D721Med (cell line): ENCODE data around the gene FAM187B.
"Not testable (repeated sequence)": the region's sequence is repeated elsewhere in the genome, so short reads cannot be mapped to it uniquely, and the experiment has no call there.

Experiments
- DNase-seq: peaks from one replicate; pipeline ENCODE4 v3.0.0; 2011; ENCODE audit warnings: low spot score; ENCODE audit not compliant: insufficient read length
- FAIRE-seq: peaks from 2 replicates; lab custom pipeline; 2011; peaks lifted over from hg19 to GRCh38; lab: Jason Lieb, UNC
- CTCF ChIP-seq: IDR thresholded peaks from 2 replicates; pipeline ENCODE4 v1.5.1; 2012; ENCODE audit warnings: mild to moderate bottlenecking, control low read depth; ENCODE audit not compliant: insufficient read depth; ENCODE audit errors: missing control alignments

FAM187B gene

GRCh38 chr19:35206855-35207254 lies 21.7 kb downstream of the FAM187B start:
- FAIRE-seq (no peak), DNase-seq (no peak)
- TF ChIP-seq CTCF: no peak

GRCh38 chr19:35206379-35206778 lies 22.2 kb downstream of the FAM187B start:
- no peak for TF ChIP-seq CTCF
- no peak for DNase-seq
- no peak for FAIRE-seq

- DNase-seq: no peak
- no peak for FAIRE-seq
- no peak for TF ChIP-seq CTCF
Observed at GRCh38 chr19:35205733-35206323, 22.7 kb downstream of the FAM187B start.

- DNase-seq (no peak), FAIRE-seq (no peak)
- no peak for TF ChIP-seq CTCF
Observed at GRCh38 chr19:35204799-35205732, 23.5 kb downstream of the FAM187B start.

- DNase-seq: no peak
- TF ChIP-seq CTCF: no peak
- no peak for FAIRE-seq
Observed at GRCh38 chr19:35202722-35203688, 25.5 kb downstream of the FAM187B start.

GRCh38 chr19:35199481-35199880 lies 29.1 kb downstream of the FAM187B start:
- FAIRE-seq (no peak), DNase-seq (no peak)
- TF ChIP-seq CTCF: no peak

- FAIRE-seq, DNase-seq: not testable (repeated sequence)
Observed at GRCh38 chr19:35196861-35197260, 31.7 kb downstream of the FAM187B start.
